Smooth muscle cell (in vitro differentiated cells): Measurements from ENCODE around the gene FCRL3. TPM values are rescaled to one million over a fixed set of nuclear protein-coding genes. Genes with fewer than 3 reads are reported as not detected.

Experiments used
- DNase-seq: peaks from one replicate; lab custom pipeline; 2025; ENCODE audit not compliant: unreplicated experiment; lab: John Stamatoyannopoulos, UW
- H2AFZ ChIP-seq: fragments of 200-600 bp; sonication (generic); 2 replicates; pipeline ENCODE4 v1.6.0; 2016; ENCODE audit warnings: antibody characterized with exemption, low read depth, mild to moderate bottlenecking
- H3F3A ChIP-seq: fragments of 200-600 bp; sonication (generic); 2 replicates; pipeline ENCODE4 v1.6.0; 2017; ENCODE audit warnings: antibody characterized with exemption, low read depth
- H3K27ac ChIP-seq: fragments of 200-600 bp; sonication (generic); 2 replicates; pipeline ENCODE4 v1.5.1; 2016; ENCODE audit warnings: low read depth, mild to moderate bottlenecking
- H3K27me3 ChIP-seq: fragments of 200-600 bp; sonication (generic); 2 replicates; pipeline ENCODE4 v1.6.1; 2016; ENCODE audit warnings: low read depth, mild to moderate bottlenecking
- H3K36me3 ChIP-seq: fragments of 200-600 bp; sonication (generic); 2 replicates; pipeline ENCODE4 v1.5.1; 2016; ENCODE audit warnings: low read depth
- H3K4me1 ChIP-seq: fragments of 200-600 bp; sonication (generic); 2 replicates; pipeline ENCODE4 v1.5.1; 2016; ENCODE audit warnings: low read depth
- H3K4me2 ChIP-seq: fragments of 200-600 bp; sonication (generic); 2 replicates; pipeline ENCODE4 v1.6.0; 2016; ENCODE audit warnings: mild to moderate bottlenecking
- H3K4me3 ChIP-seq: fragments of 200-600 bp; sonication (generic); 2 replicates; pipeline ENCODE4 v1.5.1; 2016; ENCODE audit warnings: mild to moderate bottlenecking
- H3K79me2 ChIP-seq: fragments of 200-600 bp; sonication (generic); 2 replicates; pipeline ENCODE4 v1.6.0; 2016; ENCODE audit warnings: low read depth, mild to moderate bottlenecking
- H3K9ac ChIP-seq: fragments of 200-600 bp; sonication (generic); 2 replicates; pipeline ENCODE4 v1.6.0; 2016; ENCODE audit warnings: low read depth
- H3K9me3 ChIP-seq: fragments of 200-600 bp; sonication (generic); replicated peaks from 2 replicates; pipeline ENCODE4 v1.5.1; 2016; ENCODE audit warnings: low read depth
- H4K20me1 ChIP-seq: fragments of 200-600 bp; sonication (generic); 2 replicates; pipeline ENCODE4 v1.6.0; 2016; ENCODE audit warnings: low read depth
- WGBS: methylation state at CpG from one replicate; pipeline ENCODE4 v1.1.7; 2016; ENCODE audit warnings: low lambda C conversion rate; 5-methylcytosine and 5-hydroxymethylcytosine counted together
- polyA plus RNA-seq: library from polyadenylated mRNA; unstranded; fragments of >200 nt; fragmentation: Nextera tagmentation; extraction: Ambion mirVana; gene quantifications from 2 replicates; pipeline ENCODE4 v1.2.1, GENCODE V29; 2016
- total RNA-seq: library from RNA; depleted of rRNA; stranded (reverse); fragments of >200 nt; gene quantifications from 2 replicates; pipeline ENCODE4 v1.2.3, GENCODE V29; 2014
- TF ChIP-seq, protein P1 (sequence below): fragments of 200-600 bp; sonication (generic); IDR thresholded peaks from 2 replicates; pipeline ENCODE4 v1.5.1; 2017; ENCODE audit warnings: borderline replicate concordance, mild to moderate bottlenecking, antibody characterized with exemption; ENCODE audit not compliant: insufficient read depth, poor library complexity, severe bottlenecking

FCRL3 gene
- total and polyA plus RNA-seq, 2 experiments from 2014 or later = not detected

DNA sequence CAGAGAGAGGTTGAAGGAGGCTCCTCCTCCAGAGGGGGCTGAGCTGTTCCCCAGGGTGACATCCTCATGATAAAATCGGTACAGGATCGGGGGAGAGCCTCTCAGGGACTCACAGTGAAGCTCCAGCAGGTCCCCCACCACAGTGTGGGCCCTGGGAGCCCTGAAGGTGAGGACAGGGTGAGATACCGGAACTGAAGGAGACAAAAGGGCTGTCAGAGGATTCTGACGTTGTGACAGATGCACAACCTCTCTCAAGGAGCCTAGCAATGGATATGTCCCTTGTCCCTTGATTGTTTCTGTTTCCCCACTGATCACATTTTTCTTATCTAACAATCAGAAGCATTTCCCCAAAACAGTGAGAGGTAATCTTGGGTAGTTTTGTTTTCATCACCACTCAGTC is 5.2 kb downstream of the FCRL3 start:
- H3K27ac ChIP-seq = no peak overlapping the region
- no peaks in the 10 kb centered on the region for H3K9me3 ChIP-seq
- no peak overlapping the region for H3K4me3 ChIP-seq
- H4K20me1 ChIP-seq = no peaks in the 10 kb centered on the region
- H3K27me3 ChIP-seq = no peaks in the 10 kb centered on the region
- H2AFZ ChIP-seq = no peak overlapping the region
- DNase-seq = no peak
- H3K4me2 ChIP-seq = no peak overlapping the region
- TF ChIP-seq, protein P1, sequence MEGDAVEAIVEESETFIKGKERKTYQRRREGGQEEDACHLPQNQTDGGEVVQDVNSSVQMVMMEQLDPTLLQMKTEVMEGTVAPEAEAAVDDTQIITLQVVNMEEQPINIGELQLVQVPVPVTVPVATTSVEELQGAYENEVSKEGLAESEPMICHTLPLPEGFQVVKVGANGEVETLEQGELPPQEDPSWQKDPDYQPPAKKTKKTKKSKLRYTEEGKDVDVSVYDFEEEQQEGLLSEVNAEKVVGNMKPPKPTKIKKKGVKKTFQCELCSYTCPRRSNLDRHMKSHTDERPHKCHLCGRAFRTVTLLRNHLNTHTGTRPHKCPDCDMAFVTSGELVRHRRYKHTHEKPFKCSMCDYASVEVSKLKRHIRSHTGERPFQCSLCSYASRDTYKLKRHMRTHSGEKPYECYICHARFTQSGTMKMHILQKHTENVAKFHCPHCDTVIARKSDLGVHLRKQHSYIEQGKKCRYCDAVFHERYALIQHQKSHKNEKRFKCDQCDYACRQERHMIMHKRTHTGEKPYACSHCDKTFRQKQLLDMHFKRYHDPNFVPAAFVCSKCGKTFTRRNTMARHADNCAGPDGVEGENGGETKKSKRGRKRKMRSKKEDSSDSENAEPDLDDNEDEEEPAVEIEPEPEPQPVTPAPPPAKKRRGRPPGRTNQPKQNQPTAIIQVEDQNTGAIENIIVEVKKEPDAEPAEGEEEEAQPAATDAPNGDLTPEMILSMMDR = no peak
- no peaks in the 10 kb centered on the region for H3K36me3 ChIP-seq
- WGBS = 83% methylated on average over 4 of the region's 4 CpGs
- no peak overlapping the region for H3K9ac ChIP-seq
- no peaks in the 10 kb centered on the region for H3F3A ChIP-seq
- H3K4me1 ChIP-seq = no peaks in the 10 kb centered on the region
- no peaks in the 10 kb centered on the region for H3K79me2 ChIP-seq

DNA sequence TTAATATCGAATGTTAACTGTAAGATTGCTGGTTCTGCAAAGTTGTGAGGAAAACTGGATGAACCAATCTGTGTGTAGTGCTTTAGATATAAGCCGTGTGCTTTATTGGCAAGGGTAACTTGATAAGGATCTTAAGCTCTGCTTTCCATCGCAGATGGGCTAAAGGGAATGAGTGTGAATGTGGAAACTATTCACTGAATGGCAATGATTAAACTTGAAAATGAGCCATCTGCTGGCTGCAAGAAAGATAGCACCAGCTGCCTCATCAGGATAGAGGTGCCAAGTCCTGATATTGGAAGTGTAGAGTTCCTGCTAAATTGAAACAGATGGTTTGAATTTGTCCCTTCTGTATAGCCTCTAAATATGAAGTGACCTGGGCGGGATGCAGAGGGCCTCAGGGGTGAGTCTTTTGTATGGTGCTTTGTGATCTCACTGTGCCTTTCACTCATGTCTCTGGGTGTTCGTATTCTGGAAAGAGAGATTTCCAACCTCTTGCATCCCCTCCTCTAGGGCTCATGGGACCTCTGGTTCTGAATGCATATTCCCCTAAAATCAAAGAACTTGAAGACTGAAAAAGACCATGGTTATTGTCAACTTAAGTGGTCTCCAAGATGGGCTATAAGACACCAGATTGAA is 9.2 kb downstream of the FCRL3 start:
- no peak overlapping the region for H2AFZ ChIP-seq
- no peaks in the 10 kb centered on the region for H3K36me3 ChIP-seq
- H3K4me3 ChIP-seq = no peak overlapping the region
- no peaks in the 10 kb centered on the region for H3K4me1 ChIP-seq
- H4K20me1 ChIP-seq = no peaks in the 10 kb centered on the region
- DNase-seq = no peak
- no peak overlapping the region for H3K27ac ChIP-seq
- no peaks in the 10 kb centered on the region for H3K9me3 ChIP-seq
- no peaks in the 10 kb centered on the region for H3F3A ChIP-seq
- H3K27me3 ChIP-seq = peaks cover 6% of the 10 kb centered on the region
- 40% methylated on average over 5 of the region's 5 CpGs for WGBS
- H3K79me2 ChIP-seq = no peaks in the 10 kb centered on the region
- no peak overlapping the region for H3K9ac ChIP-seq
- TF ChIP-seq, protein P1 = peak; percentile 44
- no peak overlapping the region for H3K4me2 ChIP-seq

DNA sequence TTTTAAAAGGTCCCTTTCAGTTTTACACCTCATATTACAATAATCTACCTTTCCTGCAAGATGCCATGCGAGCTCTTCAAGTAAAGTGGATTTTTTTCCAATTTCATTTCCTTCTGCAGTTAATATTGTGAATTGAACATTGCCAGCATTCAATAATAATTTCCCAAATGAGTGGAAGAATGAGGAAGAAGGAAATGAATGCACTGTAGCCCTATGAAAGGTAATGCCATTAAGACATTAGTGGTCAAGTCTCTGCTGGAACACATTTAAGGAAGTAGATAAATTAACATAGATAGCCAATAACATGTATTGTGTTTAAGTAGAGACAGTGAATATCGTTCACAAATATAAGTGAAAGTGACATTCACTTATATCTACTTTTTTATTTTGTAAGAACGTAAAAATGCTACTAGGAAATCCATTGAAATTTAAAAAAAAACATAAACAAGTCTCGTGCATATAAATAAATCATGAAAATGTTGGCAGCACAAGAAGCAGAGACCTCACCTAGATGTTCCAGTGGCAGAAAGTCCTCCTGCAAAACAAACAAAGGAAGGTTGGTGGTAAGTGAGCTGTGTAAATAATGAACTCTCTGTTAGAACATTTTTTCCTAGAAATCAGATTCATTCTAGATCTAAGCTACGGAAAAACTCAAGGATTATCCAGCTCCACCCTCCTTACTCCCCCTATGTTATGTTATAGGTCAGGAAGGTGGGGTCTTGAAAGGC is 17.7 kb downstream of the FCRL3 start:
- H3K79me2 ChIP-seq = no peaks in the 10 kb centered on the region
- H3K9ac ChIP-seq = no peak overlapping the region
- H3F3A ChIP-seq = no peaks in the 10 kb centered on the region
- H3K36me3 ChIP-seq = no peaks in the 10 kb centered on the region
- no peaks in the 10 kb centered on the region for H4K20me1 ChIP-seq
- H3K9me3 ChIP-seq = no peaks in the 10 kb centered on the region
- no peak overlapping the region for H3K27ac ChIP-seq
- no peak overlapping the region for H2AFZ ChIP-seq
- H3K27me3 ChIP-seq = peaks cover 13% of the 10 kb centered on the region
- TF ChIP-seq, protein P1 = no peak
- no peak overlapping the region for H3K4me3 ChIP-seq
- no peak overlapping the region for H3K4me2 ChIP-seq
- no peaks in the 10 kb centered on the region for H3K4me1 ChIP-seq
- DNase-seq = no peak
- WGBS = 89% methylated on average over 5 of the region's 5 CpGs
